ENCODE measurements around the gene MET.

Gene MET

GRCh38 chr7:116702046-116702785 lies 30.2 kb downstream of the MET start:
- Histone ChIP-seq H3K18ac (ENCODE audit: low read length) (no peak overlapping the region), H2AFZ (ENCODE audit: insufficient read depth, low read length, poor library complexity) (no peak overlapping the region), H3K27ac (ENCODE audit: low read depth, low read length) (no peak overlapping the region), H2BK5ac (ENCODE audit: low read depth, low read length, poor library complexity) (no peak overlapping the region), H3K4me1 (ENCODE audit: control insufficient read depth in 1 of 2, insufficient read depth in 2 of 2, low read length in 2 of 2) (peaks cover 7 to 9% of the 10 kb centered on the region in 2 experiments), H4K12ac (ENCODE audit: low read depth, low read length) (no peak overlapping the region), H3K36me3 (ENCODE audit: control insufficient read depth in 1 of 2, insufficient read depth in 2 of 2, low read length in 2 of 2) (no peaks in the 10 kb centered on the region), H2BK12ac (ENCODE audit: low read length) (no peak overlapping the region), H3K14ac (ENCODE audit: low read length) (no peak overlapping the region), H3K27me3 (ENCODE audit: insufficient read depth, low read length) (no peaks in the 10 kb centered on the region), H4K8ac (ENCODE audit: low read depth, low read length) (no peak overlapping the region), H3K9me3 (ENCODE audit: insufficient read depth, low read depth, low read length) (no peaks in the 10 kb centered on the region), H2AK5ac (ENCODE audit: low read length) (no peak overlapping the region), H3K79me2 (ENCODE audit: control insufficient read depth, insufficient read depth, low read length, poor library complexity) (no peaks in the 10 kb centered on the region), H2BK120ac (ENCODE audit: insufficient read depth, low read length, poor library complexity) (no peak overlapping the region), H3K79me1 (ENCODE audit: low read length) (no peaks in the 10 kb centered on the region), H4K91ac (ENCODE audit: low read depth, low read length) (no peak overlapping the region), H3K23ac (ENCODE audit: low read length) (no peak overlapping the region), H3K4me2 (ENCODE audit: low read length) (no peak overlapping the region), H3K4ac (ENCODE audit: low read depth, low read length) (no peak overlapping the region), H3K4me3 (ENCODE audit: low read depth, low read length) (no peak overlapping the region), H3K9ac (ENCODE audit: low read length) (no peak overlapping the region)
- no CpG with 5 or more reads among the region's 2 CpGs for WGBS (ENCODE audit: extremely low coverage, insufficient coverage, insufficient read length)
- DNase-seq = peak; percentile 41 to 87

GRCh38 chr7:116704650-116705228 lies 32.7 kb downstream of the MET start:
- no peak overlapping the region for H2BK120ac ChIP-seq (ENCODE audit: insufficient read depth, low read length, poor library complexity)
- H3K27ac ChIP-seq (ENCODE audit: low read depth, low read length) = no peak overlapping the region
- H3K4me3 ChIP-seq (ENCODE audit: low read depth, low read length) = no peak overlapping the region
- no peak overlapping the region for H3K18ac ChIP-seq (ENCODE audit: low read length)
- H4K12ac ChIP-seq (ENCODE audit: low read depth, low read length) = no peak overlapping the region
- no peaks in the 10 kb centered on the region for H3K27me3 ChIP-seq (ENCODE audit: insufficient read depth, low read length)
- H3K23ac ChIP-seq (ENCODE audit: low read length) = no peak overlapping the region
- H2AFZ ChIP-seq (ENCODE audit: insufficient read depth, low read length, poor library complexity) = no peak overlapping the region
- H3K9me3 ChIP-seq (ENCODE audit: insufficient read depth, low read depth, low read length) = no peaks in the 10 kb centered on the region
- H2BK5ac ChIP-seq (ENCODE audit: low read depth, low read length, poor library complexity) = no peak overlapping the region
- no peak overlapping the region for H2AK5ac ChIP-seq (ENCODE audit: low read length)
- H4K8ac ChIP-seq (ENCODE audit: low read depth, low read length) = no peak overlapping the region
- DNase-seq = no peak
- H3K4me2 ChIP-seq (ENCODE audit: low read length) = no peak overlapping the region
- no peaks in the 10 kb centered on the region for H3K36me3 ChIP-seq (ENCODE audit: control insufficient read depth in 1 of 2, insufficient read depth in 2 of 2, low read length in 2 of 2)
- H3K79me2 ChIP-seq (ENCODE audit: control insufficient read depth, insufficient read depth, low read length, poor library complexity) = no peaks in the 10 kb centered on the region
- no peak overlapping the region for H2BK12ac ChIP-seq (ENCODE audit: low read length)
- no peak overlapping the region for H3K14ac ChIP-seq (ENCODE audit: low read length)
- no peaks in the 10 kb centered on the region for H3K79me1 ChIP-seq (ENCODE audit: low read length)
- H3K4ac ChIP-seq (ENCODE audit: low read depth, low read length) = no peak overlapping the region
- peaks cover 2 to 3% of the 10 kb centered on the region in 2 experiments for H3K4me1 ChIP-seq (ENCODE audit: control insufficient read depth in 1 of 2, insufficient read depth in 2 of 2, low read length in 2 of 2)
- H3K9ac ChIP-seq (ENCODE audit: low read length) = no peak overlapping the region
- 100% methylated on average over 1 of the region's 2 CpGs for WGBS (ENCODE audit: extremely low coverage, insufficient coverage, insufficient read length)
- H4K91ac ChIP-seq (ENCODE audit: low read depth, low read length) = no peak overlapping the region

GRCh38 chr7:116705419-116705818 lies 33.4 kb downstream of the MET start:
- DNase-seq = no peak
- Histone ChIP-seq H3K79me2 (ENCODE audit: control insufficient read depth, insufficient read depth, low read length, poor library complexity) (no peaks in the 10 kb centered on the region), H3K9ac (ENCODE audit: low read length) (no peak overlapping the region), H2BK5ac (ENCODE audit: low read depth, low read length, poor library complexity) (no peak overlapping the region), H2BK120ac (ENCODE audit: insufficient read depth, low read length, poor library complexity) (no peak overlapping the region), H4K91ac (ENCODE audit: low read depth, low read length) (no peak overlapping the region), H3K27me3 (ENCODE audit: insufficient read depth, low read length) (no peaks in the 10 kb centered on the region), H4K12ac (ENCODE audit: low read depth, low read length) (no peak overlapping the region), H2AFZ (ENCODE audit: insufficient read depth, low read length, poor library complexity) (no peak overlapping the region), H4K8ac (ENCODE audit: low read depth, low read length) (no peak overlapping the region), H3K79me1 (ENCODE audit: low read length) (no peaks in the 10 kb centered on the region), H3K23ac (ENCODE audit: low read length) (no peak overlapping the region), H3K4me2 (ENCODE audit: low read length) (no peak overlapping the region), H3K36me3 (ENCODE audit: control insufficient read depth in 1 of 2, insufficient read depth in 2 of 2, low read length in 2 of 2) (no peaks in the 10 kb centered on the region), H2AK5ac (ENCODE audit: low read length) (no peak overlapping the region), H3K9me3 (ENCODE audit: insufficient read depth, low read depth, low read length) (no peaks in the 10 kb centered on the region), H3K4me1 (ENCODE audit: control insufficient read depth in 1 of 2, insufficient read depth in 2 of 2, low read length in 2 of 2) (peaks cover 0 to 2% of the 10 kb centered on the region in 2 experiments), H3K18ac (ENCODE audit: low read length) (no peak overlapping the region), H3K4me3 (ENCODE audit: low read depth, low read length) (no peak overlapping the region), H3K27ac (ENCODE audit: low read depth, low read length) (no peak overlapping the region), H2BK12ac (ENCODE audit: low read length) (no peak overlapping the region), H3K14ac (ENCODE audit: low read length) (no peak overlapping the region), H3K4ac (ENCODE audit: low read depth, low read length) (no peak overlapping the region)

- no peak overlapping the region for H2BK120ac ChIP-seq (ENCODE audit: insufficient read depth, low read length, poor library complexity)
- no peak overlapping the region for H3K27ac ChIP-seq (ENCODE audit: low read depth, low read length)
- no CpG with 5 or more reads among the region's 3 CpGs for WGBS (ENCODE audit: extremely low coverage, insufficient coverage, insufficient read length)
- no peaks in the 10 kb centered on the region for H3K79me1 ChIP-seq (ENCODE audit: low read length)
- no peak overlapping the region for H2AK5ac ChIP-seq (ENCODE audit: low read length)
- no peak overlapping the region for H3K14ac ChIP-seq (ENCODE audit: low read length)
- H2BK12ac ChIP-seq (ENCODE audit: low read length) = no peak overlapping the region
- no peak overlapping the region for H2AFZ ChIP-seq (ENCODE audit: insufficient read depth, low read length, poor library complexity)
- H3K27me3 ChIP-seq (ENCODE audit: insufficient read depth, low read length) = no peaks in the 10 kb centered on the region
- H3K4me2 ChIP-seq (ENCODE audit: low read length) = no peak overlapping the region
- no peaks in the 10 kb centered on the region for H3K79me2 ChIP-seq (ENCODE audit: control insufficient read depth, insufficient read depth, low read length, poor library complexity)
- H4K8ac ChIP-seq (ENCODE audit: low read depth, low read length) = peak overlapping the region; percentile 38
- no peak overlapping the region for H3K23ac ChIP-seq (ENCODE audit: low read length)
- peak overlapping the region; percentile 31 for H2BK5ac ChIP-seq (ENCODE audit: low read depth, low read length, poor library complexity)
- no peak overlapping the region for H3K9ac ChIP-seq (ENCODE audit: low read length)
- H3K4me1 ChIP-seq (ENCODE audit: control insufficient read depth in 1 of 2, insufficient read depth in 2 of 2, low read length in 2 of 2) = peaks cover under 1 to 2% of the 10 kb centered on the region in 2 experiments
- no peak overlapping the region for H3K4me3 ChIP-seq (ENCODE audit: low read depth, low read length)
- H3K4ac ChIP-seq (ENCODE audit: low read depth, low read length) = no peak overlapping the region
- no peak for DNase-seq
- no peak overlapping the region for H4K12ac ChIP-seq (ENCODE audit: low read depth, low read length)
- no peak overlapping the region for H4K91ac ChIP-seq (ENCODE audit: low read depth, low read length)
- no peak overlapping the region for H3K18ac ChIP-seq (ENCODE audit: low read length)
- H3K9me3 ChIP-seq (ENCODE audit: insufficient read depth, low read depth, low read length) = no peaks in the 10 kb centered on the region
- no peaks in the 10 kb centered on the region for H3K36me3 ChIP-seq (ENCODE audit: control insufficient read depth in 1 of 2, insufficient read depth in 2 of 2, low read length in 2 of 2)
Measured at GRCh38 chr7:116706668-116707126, 34.7 kb downstream of the MET start.
